Dermis microvascular lymphatic vessel endothelial cell (primary cell): ENCODE data around the gene RGSL1. TPM values are rescaled to one million over a fixed set of nuclear protein-coding genes. Genes with fewer than 3 reads are reported as not detected.

Experiments
- DNase-seq, 2 donors: peaks; one replicate each; pipeline versions ENCODE4 v3.0.0 to v3.0.0-alpha.2; 2010; ENCODE audit warnings: low read depth in 2 of 2
- total RNA-seq: library from RNA; depleted of rRNA; stranded (reverse); fragments of >200 nt; gene quantifications from 2 replicates; pipeline ENCODE4 v1.2.1, GENCODE V29; 2014

Gene RGSL1
- total RNA-seq, 1 donor from 2014 or later, result not detected

GRCh38 chr1:182549346-182549745, 99.4 kb downstream of the RGSL1 start:
- DNase-seq, result no peak

GRCh38 chr1:182549811-182550210, 99.9 kb downstream of the RGSL1 start:
- no peak for DNase-seq

- no peak for DNase-seq
Measured at GRCh38 chr1:182552527-182552926, 102.6 kb downstream of the RGSL1 start.

GRCh38 chr1:182555493-182555892, 105.5 kb downstream of the RGSL1 start:
- no peak for DNase-seq

- no peak for DNase-seq
Measured at GRCh38 chr1:182556279-182556678, 106.3 kb downstream of the RGSL1 start.

GRCh38 chr1:182560392-182560984, 110.5 kb downstream of the RGSL1 start:
- DNase-seq, result no peak

GRCh38 chr1:182561456-182561855, 111.5 kb downstream of the RGSL1 start:
- no peak for DNase-seq

- DNase-seq, result no peak
Measured at GRCh38 chr1:182563095-182563494, 113.1 kb downstream of the RGSL1 start.

- DNase-seq, result no peak
Measured at GRCh38 chr1:182564406-182565004, 114.6 kb downstream of the RGSL1 start.

- DNase-seq, result no peak
Measured at GRCh38 chr1:182565537-182565936, 115.6 kb downstream of the RGSL1 start.

- no peak for DNase-seq
Measured at GRCh38 chr1:182567629-182568028, 117.7 kb downstream of the RGSL1 start.

GRCh38 chr1:182568647-182569284, 118.8 kb downstream of the RGSL1 start:
- DNase-seq, result no peak

GRCh38 chr1:182569939-182570610, 120.1 kb downstream of the RGSL1 start:
- no peak for DNase-seq

- DNase-seq, result no peak
Measured at GRCh38 chr1:182570611-182570970, 120.6 kb downstream of the RGSL1 start.

GRCh38 chr1:182574156-182574555, 124.2 kb downstream of the RGSL1 start:
- no peak for DNase-seq

- no peak for DNase-seq
Measured at GRCh38 chr1:182575540-182576149, 125.7 kb downstream of the RGSL1 start.

GRCh38 chr1:182580736-182581135, 130.8 kb downstream of the RGSL1 start:
- no peak for DNase-seq

GRCh38 chr1:182584746-182585145, 134.8 kb downstream of the RGSL1 start:
- no peak for DNase-seq

GRCh38 chr1:182586380-182586779, 136.4 kb downstream of the RGSL1 start:
- no peak for DNase-seq

- no peak for DNase-seq
Measured at GRCh38 chr1:182587093-182587492, 137.1 kb downstream of the RGSL1 start.

GRCh38 chr1:182587666-182588499, 137.9 kb downstream of the RGSL1 start:
- DNase-seq, result no peak
